Femur (tissue), 1 donor: ENCODE data around the gene OR12D1.

Experiments used
- DNase-seq: peaks from one replicate; pipeline ENCODE4 v3.0.0-alpha.2; 2017

Gene OR12D1

DNA sequence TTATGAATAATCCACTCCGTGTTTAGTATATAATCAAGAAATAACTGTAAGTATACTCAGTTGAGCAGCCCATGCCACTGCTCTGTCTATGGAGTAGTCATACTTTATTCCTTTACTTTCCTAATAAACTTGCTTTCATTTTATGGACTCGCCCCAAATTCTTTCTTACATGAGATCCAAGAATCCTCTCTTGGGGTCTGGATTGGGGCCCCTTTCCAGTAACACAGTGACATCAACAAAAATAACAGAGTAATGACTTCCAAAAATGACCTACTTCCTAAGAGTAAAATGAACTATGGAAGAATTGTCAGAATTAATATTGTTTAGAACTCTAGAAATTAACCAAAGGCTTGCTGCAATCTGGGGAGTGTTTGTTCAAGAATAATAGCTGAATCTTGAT, 51.1 kb downstream of the OR12D1 start:
- no peak for DNase-seq

DNA sequence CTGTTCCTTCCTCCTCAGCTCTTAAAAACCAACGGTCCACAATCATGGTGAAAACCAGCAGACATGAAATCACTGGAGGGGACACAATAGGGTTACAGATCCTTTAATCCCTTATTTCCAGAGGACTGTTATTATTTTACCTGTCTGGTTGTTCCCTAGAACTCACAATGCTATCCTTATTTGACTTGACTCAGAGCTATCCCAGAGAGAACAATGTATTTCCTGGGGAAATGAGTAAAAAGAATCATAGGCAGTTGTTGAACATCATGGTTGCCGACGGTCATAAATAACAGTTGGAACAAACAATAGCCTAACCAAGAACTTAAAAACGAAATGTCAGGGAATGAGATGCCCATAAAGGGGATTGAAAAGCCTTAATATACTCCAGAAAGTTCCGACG, 51.5 kb downstream of the OR12D1 start:
- no peak for DNase-seq
